Measurements from ENCODE around the gene TMTC1.

DNA sequence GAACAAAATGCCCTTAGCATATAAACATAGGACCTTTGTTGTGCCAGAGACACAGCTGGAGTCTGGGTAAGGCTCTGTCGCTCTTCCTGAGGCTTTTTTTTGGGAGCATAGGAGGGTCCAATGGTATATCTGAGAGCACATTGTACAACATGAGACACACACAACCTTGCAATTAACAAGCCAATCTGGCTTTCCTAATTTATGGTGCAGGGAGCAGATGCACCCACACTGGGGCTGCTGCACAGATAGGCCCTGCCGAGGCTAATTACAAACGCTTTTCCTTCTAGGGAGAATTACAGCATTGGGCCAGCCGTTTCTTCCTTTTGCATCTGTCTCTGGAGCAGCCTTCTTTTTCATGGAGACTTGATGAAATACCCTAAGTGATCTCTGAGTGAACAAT is 211.3 kb downstream of the TMTC1 start:
- TF ChIP-seq POLR2AphosphoS5 (IDR thresholded peaks at IDR 0.05; ENCODE audit: low read depth, low read length) (no peak), SIN3A (IDR thresholded peaks at IDR 0.05; ENCODE audit: borderline replicate concordance, insufficient read depth, low read length) (no peak), TAF1 (IDR thresholded peaks at IDR 0.05; ENCODE audit: borderline replicate concordance, insufficient read depth, low read length) (no peak)
- TF ChIP-seq, protein P1, sequence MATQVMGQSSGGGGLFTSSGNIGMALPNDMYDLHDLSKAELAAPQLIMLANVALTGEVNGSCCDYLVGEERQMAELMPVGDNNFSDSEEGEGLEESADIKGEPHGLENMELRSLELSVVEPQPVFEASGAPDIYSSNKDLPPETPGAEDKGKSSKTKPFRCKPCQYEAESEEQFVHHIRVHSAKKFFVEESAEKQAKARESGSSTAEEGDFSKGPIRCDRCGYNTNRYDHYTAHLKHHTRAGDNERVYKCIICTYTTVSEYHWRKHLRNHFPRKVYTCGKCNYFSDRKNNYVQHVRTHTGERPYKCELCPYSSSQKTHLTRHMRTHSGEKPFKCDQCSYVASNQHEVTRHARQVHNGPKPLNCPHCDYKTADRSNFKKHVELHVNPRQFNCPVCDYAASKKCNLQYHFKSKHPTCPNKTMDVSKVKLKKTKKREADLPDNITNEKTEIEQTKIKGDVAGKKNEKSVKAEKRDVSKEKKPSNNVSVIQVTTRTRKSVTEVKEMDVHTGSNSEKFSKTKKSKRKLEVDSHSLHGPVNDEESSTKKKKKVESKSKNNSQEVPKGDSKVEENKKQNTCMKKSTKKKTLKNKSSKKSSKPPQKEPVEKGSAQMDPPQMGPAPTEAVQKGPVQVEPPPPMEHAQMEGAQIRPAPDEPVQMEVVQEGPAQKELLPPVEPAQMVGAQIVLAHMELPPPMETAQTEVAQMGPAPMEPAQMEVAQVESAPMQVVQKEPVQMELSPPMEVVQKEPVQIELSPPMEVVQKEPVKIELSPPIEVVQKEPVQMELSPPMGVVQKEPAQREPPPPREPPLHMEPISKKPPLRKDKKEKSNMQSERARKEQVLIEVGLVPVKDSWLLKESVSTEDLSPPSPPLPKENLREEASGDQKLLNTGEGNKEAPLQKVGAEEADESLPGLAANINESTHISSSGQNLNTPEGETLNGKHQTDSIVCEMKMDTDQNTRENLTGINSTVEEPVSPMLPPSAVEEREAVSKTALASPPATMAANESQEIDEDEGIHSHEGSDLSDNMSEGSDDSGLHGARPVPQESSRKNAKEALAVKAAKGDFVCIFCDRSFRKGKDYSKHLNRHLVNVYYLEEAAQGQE (IDR thresholded peaks at IDR 0.05; ENCODE audit: insufficient read depth in 1 of 2, low read depth in 2 of 2, low read length in 2 of 2), result no peak
